HepG2 (cell line): ENCODE measurements around the gene POU5F1. TPM values are rescaled to one million over a fixed set of nuclear protein-coding genes. Genes with fewer than 3 reads are reported as not detected.
"Not testable (repeated sequence)": the region's sequence is repeated elsewhere in the genome, so short reads cannot be mapped to it uniquely, and the experiment has no call there.

ENCODE experiments used
- ATAC-seq: fragments of 200-7000 bp; cut with Tn5 transposase; 3 replicates; pipeline ENCODE4 v1.9.1; 2020; ENCODE audit warnings: mild to moderate bottlenecking, moderate library complexity
- BruUV-seq: library from RNA; stranded (reverse); fragments of 400-500 nt; replicated peaks from 2 replicates; lab custom pipeline; 2021; lab: Mats Ljungman, UMichigan
- CTCF ChIA-PET: fragments of 300-600 bp; formaldehyde crosslinking; extraction: SDS; loops from one replicate; lab custom pipeline; 2021; ENCODE audit warnings: low total read pairs, inconsistent platforms, low intra/inter-chr PET ratio; lab: Yijun Ruan, JAX
- POLR2A ChIA-PET: fragments of 350-600 bp; sonication (Branson Sonifier 250); formaldehyde crosslinking; loops from one replicate; lab custom pipeline; 2020; ENCODE audit warnings: antibody characterized with exemption, inconsistent platforms; lab: Yijun Ruan, JAX
- DNase-seq: peaks from one replicate; pipeline ENCODE4 v3.0.0-alpha.2; 2015; ENCODE audit warnings: low spot score
- FAIRE-seq: peaks from 3 replicates; lab custom pipeline; 2011; peaks lifted over from hg19 to GRCh38; lab: Jason Lieb, UNC
- H2AFZ ChIP-seq: one replicate; pipeline ENCODE4 v1.6.1; 2011; ENCODE audit warnings: low read length, inconsistent platforms
- H3K27ac ChIP-seq: fragments of 300-600 bp; 3 replicates; pipeline ENCODE4 v1.8.0; 2011; ENCODE audit warnings: mixed run types, mild to moderate bottlenecking, mixed read lengths, low read length, inconsistent platforms; ENCODE audit not compliant: insufficient read depth; ENCODE audit errors: extremely low read length
- H3K27me3 ChIP-seq, 2 experiments: fragments of 200-600 bp in 1 of 2; 2 replicates in 1 of 2; 3 replicates in 1 of 2; pipeline versions ENCODE4 v1.6.0 to v1.8.0; 2011; ENCODE audit warnings: low read length in 2 of 2, mild to moderate bottlenecking in 2 of 2, moderate library complexity in 2 of 2, inconsistent platforms in 1 of 2; ENCODE audit not compliant: insufficient read depth in 2 of 2, control insufficient read depth in 1 of 2
- H3K36me3 ChIP-seq, 2 experiments: fragments of 200-600 bp in 1 of 2; replicated peaks in 1 of 2; 2 replicates in 1 of 2; 3 replicates in 1 of 2; pipeline versions ENCODE4 v1.5.1 to v1.8.0; 2011; ENCODE audit warnings: low read length in 2 of 2, inconsistent platforms in 1 of 2; ENCODE audit not compliant: insufficient read depth in 2 of 2, control insufficient read depth in 1 of 2
- H3K4me1 ChIP-seq: 2 replicates; pipeline ENCODE4 v1.5.1; 2012; ENCODE audit warnings: low read length, inconsistent platforms; ENCODE audit not compliant: insufficient read depth
- H3K4me2 ChIP-seq: 2 replicates; pipeline ENCODE4 v1.6.0; 2011; ENCODE audit warnings: low read depth, low read length, inconsistent platforms
- H3K4me3 ChIP-seq, 3 experiments: fragments of 200-600 bp in 1 of 3; sonication (generic), shearing (Covaris generic) in 1 of 3; replicated peaks in 1 of 3; 2 replicates each; pipeline ENCODE4 v1.5.1; 2011 to 2016; ENCODE audit warnings: low read length in 3 of 3, inconsistent platforms in 2 of 3, low read depth in 2 of 3, mild to moderate bottlenecking in 2 of 3, control low read depth in 1 of 3, mixed read lengths in 1 of 3; ENCODE audit not compliant: insufficient read depth in 1 of 3
- H3K79me2 ChIP-seq: one replicate; pipeline ENCODE4 v1.6.1; 2011; ENCODE audit warnings: low read length, inconsistent platforms; ENCODE audit not compliant: insufficient read depth
- H3K9ac ChIP-seq: 2 replicates; pipeline ENCODE4 v1.6.0; 2011; ENCODE audit warnings: mild to moderate bottlenecking, low read depth, low read length, inconsistent platforms; ENCODE audit not compliant: insufficient read depth
- H3K9me3 ChIP-seq: 2 replicates; pipeline ENCODE4 v1.5.1; 2012; ENCODE audit warnings: mild to moderate bottlenecking, low read length
- H4K20me1 ChIP-seq: 2 replicates; pipeline ENCODE4 v1.6.0; 2011; ENCODE audit warnings: inconsistent platforms, mild to moderate bottlenecking, low read length, moderate library complexity; ENCODE audit not compliant: insufficient read depth
- ADNP ChIP-seq: sonication (generic); formaldehyde crosslinking; IDR thresholded peaks from 2 replicates; pipeline ENCODE4 v1.4.0; 2020; ENCODE audit warnings: missing genetic modification reagents
- DNMT3B ChIP-seq: conservative IDR thresholded peaks from 2 replicates; pipeline ENCODE4 v1.6.1; 2016; ENCODE audit warnings: missing biosample characterization, control low read depth
- DRAP1 ChIP-seq: IDR thresholded peaks from 2 replicates; pipeline ENCODE4 v1.6.1; 2016; ENCODE audit warnings: missing genetic modification reagents, missing compliant biosample characterization
- GFI1 ChIP-seq: sonication (generic); formaldehyde crosslinking; IDR thresholded peaks from 2 replicates; pipeline ENCODE4 v1.5.0; 2020; ENCODE audit warnings: missing genetic modification reagents, mild to moderate bottlenecking, borderline replicate concordance
- NFE2 ChIP-seq: sonication (generic); formaldehyde crosslinking; IDR thresholded peaks from 2 replicates; pipeline ENCODE4 v1.4.0; 2020; ENCODE audit warnings: missing genetic modification reagents
- NONO ChIP-seq, 2 experiments: fragments of 450-650 bp in 1 of 2; sonication (generic) in 1 of 2; formaldehyde crosslinking in 1 of 2; IDR thresholded peaks in 1 of 2; conservative IDR thresholded peaks in 1 of 2; 2 replicates each; pipeline versions ENCODE4 v1.6.1 to v1.8.0; 2017 to 2022; ENCODE audit warnings: mild to moderate bottlenecking in 1 of 2, missing genetic modification reagents in 1 of 2, moderate library complexity in 1 of 2
- PRPF4 ChIP-seq: fragments of 200-400 bp; formaldehyde crosslinking; IDR thresholded peaks from 2 replicates; pipeline ENCODE4 v1.6.1; 2016; ENCODE audit warnings: low read length, low read depth; ENCODE audit not compliant: poor library complexity, severe bottlenecking
- RBAK ChIP-seq: sonication (generic); formaldehyde crosslinking; IDR thresholded peaks from 2 replicates; pipeline ENCODE4 v1.5.1; 2020; ENCODE audit warnings: mild to moderate bottlenecking, missing genetic modification reagents
- TRIM24 ChIP-seq: sonication (generic); formaldehyde crosslinking; IDR thresholded peaks from 2 replicates; pipeline ENCODE4 v1.8.0; 2022; ENCODE audit warnings: mild to moderate bottlenecking, missing genetic modification reagents
- ZNF225 ChIP-seq: sonication (generic); formaldehyde crosslinking; IDR thresholded peaks from 2 replicates; pipeline ENCODE4 v1.4.0; 2020; ENCODE audit warnings: mild to moderate bottlenecking, missing genetic modification reagents
- ZNF34 ChIP-seq: sonication (generic); formaldehyde crosslinking; IDR thresholded peaks from 2 replicates; pipeline ENCODE4 v1.4.0; 2020; ENCODE audit warnings: mild to moderate bottlenecking, missing genetic modification reagents, borderline replicate concordance
- ZNF747 ChIP-seq: sonication (generic); formaldehyde crosslinking; IDR thresholded peaks from 2 replicates; pipeline ENCODE4 v1.8.1; 2023; ENCODE audit warnings: missing genetic modification reagents, mild to moderate bottlenecking, borderline replicate concordance
- WGBS: methylation state at CpG from one replicate; pipeline ENCODE4 v1.1.6; 2017; ENCODE audit warnings: low lambda C conversion rate; 5-methylcytosine and 5-hydroxymethylcytosine counted together
- in situ Hi-C: cut with HindIII; loops from 2 replicates; pipeline ENCODE4 v1.10.0; 2017; ENCODE audit warnings: low pct_unique_long_range_greater_than_20kb; ENCODE audit not compliant: extremely low pct_ligation_motif_present
- intact Hi-C: fragments of 100-400 bp; cut with micrococcal nuclease; formaldehyde crosslinking; loops from one replicate; pipeline ENCODE4 v1.10.0; 2022; ENCODE audit not compliant: unreplicated experiment
- polyA plus RNA-seq, 8 experiments: library from polyadenylated mRNA; depleted of rRNA in 3 of 8; stranded (reverse) in 7 of 8; unstranded in 1 of 8; fragments of >200 nt; fragmentation: Illumina TruSeq in 4 of 8; extraction: Trizol in 4 of 8; gene quantifications; 2 replicates each; pipeline versions ENCODE4 v1.2.1 to v1.2.3, GENCODE V29; 2011 to 2016; ENCODE audit warnings: low read depth in 4 of 8, missing spikeins in 1 of 8, mixed read lengths in 1 of 8; ENCODE audit not compliant: insufficient read depth in 1 of 8
- total RNA-seq, 5 experiments: library from RNA; depleted of rRNA; stranded (reverse); fragments of >200 nt; fragmentation: Illumina TruSeq; extraction: Trizol; gene quantifications; 2 replicates each; pipeline ENCODE4 v1.2.3, GENCODE V29; 2016; ENCODE audit warnings: low read depth in 1 of 5
- TF ChIP-seq, protein P1 (sequence below): fragments of 450-650 bp; IDR thresholded peaks from 2 replicates; pipeline ENCODE4 v1.6.1; 2017
- TF ChIP-seq, protein P2 (sequence below): sonication (generic); formaldehyde crosslinking; IDR thresholded peaks from 2 replicates; pipeline ENCODE4 v1.5.0; 2020; ENCODE audit warnings: mild to moderate bottlenecking, low read depth, missing genetic modification reagents, borderline replicate concordance

The POU5F1 gene
- total and polyA plus RNA-seq, 2 of the 13 experiments (the other 11 are each of a cell fraction or from before 2014, with no cell fraction given): 2.5 to 7.2 TPM

DNA sequence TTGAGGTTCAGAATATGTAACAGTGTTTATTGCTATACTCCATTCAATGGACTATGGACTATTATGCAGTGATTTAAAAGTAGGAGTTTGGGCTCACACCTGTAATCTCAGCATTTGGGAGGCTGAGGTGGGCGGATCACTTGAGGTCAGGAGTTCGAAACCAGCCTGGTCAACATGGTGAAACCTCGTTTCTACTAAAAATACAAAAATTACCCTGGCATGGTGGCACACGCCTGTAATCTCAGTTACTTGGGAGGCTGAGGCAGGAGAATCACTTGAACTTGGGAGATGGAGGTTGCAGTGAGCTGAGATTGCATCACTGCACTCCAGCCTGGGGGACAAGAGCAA, 28.6 kb upstream of the POU5F1 start:
- 88% methylated on average over 4 of the region's 4 CpGs for WGBS
- H3K27ac ChIP-seq, H4K20me1 ChIP-seq, H3K27me3 ChIP-seq, ATAC-seq, BruUV-seq, H2AFZ ChIP-seq, H3K9ac ChIP-seq, intact Hi-C loops, DNase-seq, H3K9me3 ChIP-seq, in situ Hi-C loops, POLR2A ChIA-PET, H3K36me3 ChIP-seq, FAIRE-seq: not testable (repeated sequence)
- CTCF ChIA-PET: interaction anchor here (3.2 kb wide), 1 partner anchor 169 kb away, joined by 67 read pairs; no protein-coding TSS in a partner anchor
- TF ChIP-seq GFI1 (CRISPR knock-in tag): 0 out of 2 replicates have a peak, but pooled peaks have one; percentile 68
- H3K4me2 ChIP-seq: peak overlapping the region; percentile 87
- H3K4me3 ChIP-seq: peak overlapping the region; percentile 13 to 96 (median 95); a peak in 3 of 6 replicates
- peaks cover 64% of the 10 kb centered on the region for H3K4me1 ChIP-seq
- H3K79me2 ChIP-seq: peaks cover 13% of the 10 kb centered on the region

DNA sequence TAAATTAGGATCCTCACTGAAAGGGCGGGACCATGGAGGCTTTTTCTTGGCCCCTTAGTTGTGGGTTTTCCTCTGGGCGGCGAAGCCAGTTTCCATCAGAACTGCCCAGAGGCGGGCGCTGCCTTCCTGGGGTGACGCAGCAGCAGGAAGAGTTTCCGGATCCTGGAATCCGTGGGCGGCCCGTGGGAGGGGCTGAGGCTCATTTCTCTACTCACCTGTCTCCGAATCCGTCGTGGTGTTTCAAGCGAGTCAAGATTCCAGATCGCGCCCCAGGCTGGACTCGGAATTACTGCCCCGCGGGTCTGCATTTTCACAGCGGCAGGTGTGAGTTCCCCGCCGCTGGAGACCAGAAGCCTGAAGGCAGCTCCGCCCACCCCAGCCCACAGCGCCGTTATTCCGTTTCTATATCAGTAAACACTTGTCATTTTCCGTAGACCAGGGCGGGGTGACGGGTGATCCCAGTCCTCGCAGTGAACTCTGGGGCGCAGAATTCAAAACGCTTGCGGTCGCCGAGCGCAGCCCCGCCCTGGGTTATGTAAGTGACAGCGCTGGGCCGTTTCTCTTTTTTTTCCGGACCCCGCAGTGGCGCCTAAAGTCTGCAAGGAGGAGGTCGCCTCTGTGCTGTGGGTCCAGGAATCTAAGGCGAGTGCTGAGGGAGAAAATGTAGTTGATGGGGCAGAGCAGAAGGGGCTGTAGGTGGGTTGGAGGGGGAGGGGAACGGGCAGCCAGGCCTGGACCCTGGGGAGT, 27.2 kb upstream of the POU5F1 start:
- Histone ChIP-seq H3K4me1 (peaks cover 50% of the 10 kb centered on the region), H4K20me1 (no peaks in the 10 kb centered on the region), H3K79me2 (peaks cover 13% of the 10 kb centered on the region), H3K4me2 (peak overlapping the region; percentile 87), H3K9me3 (no peaks in the 10 kb centered on the region), H3K4me3 (peak overlapping the region; percentile 95 to 97 (median 96)), H2AFZ (no peak overlapping the region), H3K27ac (peak overlapping the region; percentile 94), H3K36me3 (peaks cover 0 to 2% of the 10 kb centered on the region in 2 experiments; a peak in 3 of 5 replicates), H3K9ac (peak overlapping the region; percentile 85), H3K27me3 (no peaks in the 10 kb centered on the region; a peak in 1 of 5 replicates)
- POLR2A ChIA-PET: interaction anchor here (0.6 to 2.7 kb wide), 5 partner anchors 11 to 169 kb away, joined by 3 to 20 read pairs (median 3); no protein-coding TSS in a partner anchor
- ATAC-seq (peak; percentile 85), DNase-seq (peak; percentile 90), FAIRE-seq (peak; percentile 93)
- intact Hi-C loops (loop anchor here (1.0 to 2.0 kb wide), 2 partner anchors 75 to 170 kb away; partner anchors contain the start of gene HLA-C), in situ Hi-C loops (no loop called here)
- TSS peak; percentile 90 for BruUV-seq
- WGBS: under 1% methylated on average over 29 of the region's 45 CpGs
- CTCF ChIA-PET: interaction anchor here (1.0 to 3.2 kb wide), 2 partner anchors 166 to 170 kb away, joined by 3 to 67 read pairs; no protein-coding TSS in a partner anchor
- peak; percentile 35 for TF ChIP-seq PRPF4
- TF ChIP-seq, protein P1, sequence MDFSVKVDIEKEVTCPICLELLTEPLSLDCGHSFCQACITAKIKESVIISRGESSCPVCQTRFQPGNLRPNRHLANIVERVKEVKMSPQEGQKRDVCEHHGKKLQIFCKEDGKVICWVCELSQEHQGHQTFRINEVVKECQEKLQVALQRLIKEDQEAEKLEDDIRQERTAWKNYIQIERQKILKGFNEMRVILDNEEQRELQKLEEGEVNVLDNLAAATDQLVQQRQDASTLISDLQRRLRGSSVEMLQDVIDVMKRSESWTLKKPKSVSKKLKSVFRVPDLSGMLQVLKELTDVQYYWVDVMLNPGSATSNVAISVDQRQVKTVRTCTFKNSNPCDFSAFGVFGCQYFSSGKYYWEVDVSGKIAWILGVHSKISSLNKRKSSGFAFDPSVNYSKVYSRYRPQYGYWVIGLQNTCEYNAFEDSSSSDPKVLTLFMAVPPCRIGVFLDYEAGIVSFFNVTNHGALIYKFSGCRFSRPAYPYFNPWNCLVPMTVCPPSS: no peak
- 0 out of 2 replicates have a peak, but pooled peaks have one; percentile 26 for TF ChIP-seq RBAK (CRISPR knock-in tag)
- no peak for TF ChIP-seq DNMT3B (CRISPR knock-in tag)
- no peak for TF ChIP-seq NONO (IDR thresholded peaks at IDR 0.05)
- peak; percentile 48; the same call in 1 of the 2 replicates for TF ChIP-seq NONO (CRISPR knock-in tag; conservative IDR thresholded peaks at IDR 0.05)
- TF ChIP-seq ZNF747 (CRISPR knock-in tag): 0 out of 2 replicates have a peak, but pooled peaks have one; percentile 41
- TF ChIP-seq, protein P2, sequence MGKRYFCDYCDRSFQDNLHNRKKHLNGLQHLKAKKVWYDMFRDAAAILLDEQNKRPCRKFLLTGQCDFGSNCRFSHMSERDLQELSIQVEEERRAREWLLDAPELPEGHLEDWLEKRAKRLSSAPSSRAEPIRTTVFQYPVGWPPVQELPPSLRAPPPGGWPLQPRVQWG (CRISPR knock-in tag): no peak
- TF ChIP-seq ADNP (CRISPR knock-in tag): no peak
- TF ChIP-seq NFE2: no peak
- TF ChIP-seq ZNF34 (CRISPR knock-in tag): peak; percentile 73; the same call in 1 of the 2 replicates
- TF ChIP-seq ZNF225 (CRISPR knock-in tag): no peak
- TF ChIP-seq DRAP1 (CRISPR knock-in tag): peak; percentile 74
- TF ChIP-seq TRIM24 (CRISPR knock-in tag): no peak
